Thyroid gland (tissue), 4 donors: Measurements from ENCODE around the gene ADSS1. TPM values are rescaled to one million over a fixed set of nuclear protein-coding genes. Genes with fewer than 3 reads are reported as not detected.
A peak's percentile ranks its signal among the peaks of the same experiment; 100 is the strongest.

Source experiments
- DNase-seq, 2 donors: peaks; one replicate each; pipeline ENCODE4 v3.0.0-alpha.2; 2019
- H3K27ac ChIP-seq, 3 donors: fragments of 200-600 bp; sonication (generic); 1 replicate in 2 of 3; 2 replicates in 1 of 3; pipeline ENCODE4 v1.5.1; 2016 to 2019; ENCODE audit warnings: mild to moderate bottlenecking in 1 of 3, moderate library complexity in 1 of 3
- H3K27me3 ChIP-seq: fragments of 200-600 bp; sonication (generic); one replicate; pipeline ENCODE4 v1.5.1; 2019
- H3K36me3 ChIP-seq, 2 donors: fragments of 200-600 bp; sonication (generic); one replicate each; pipeline ENCODE4 v1.5.1; 2016 to 2019
- H3K4me1 ChIP-seq, 2 donors: fragments of 200-600 bp; sonication (generic); one replicate each; pipeline ENCODE4 v1.5.1; 2017 to 2019
- H3K4me3 ChIP-seq, 3 donors: fragments of 200-600 bp; sonication (generic); replicated peaks in 1 of 3; 1 replicate in 2 of 3; 2 replicates in 1 of 3; pipeline ENCODE4 v1.5.1; 2016; ENCODE audit warnings: mild to moderate bottlenecking in 1 of 3
- H3K9me3 ChIP-seq: fragments of 200-600 bp; sonication (generic); one replicate; pipeline ENCODE4 v1.5.1; 2017
- POLR2A ChIP-seq, 2 donors: fragments of 450-650 bp; IDR thresholded peaks; one replicate each; pipeline ENCODE4 v1.6.1; 2017; ENCODE audit warnings: antibody characterized with exemption in 2 of 2, mild to moderate bottlenecking in 2 of 2, moderate library complexity in 1 of 2
- WGBS, 2 donors: methylation state at CpG; one replicate each; pipeline ENCODE4 v1.1.5; 2017; 5-methylcytosine and 5-hydroxymethylcytosine counted together
- intact Hi-C: fragments of 100-400 bp; cut with DNase I; formaldehyde crosslinking; loops from one replicate; pipeline ENCODE4 v1.15.1; 2023
- total RNA-seq, 4 donors: library from RNA; depleted of rRNA; stranded (reverse); fragments of >200 nt; gene quantifications; one replicate each; pipeline ENCODE4 v1.2.3, GENCODE V29; 2016
- TF ChIP-seq, protein P1 (sequence below), 6 experiments: fragments of 200-600 bp in 3 of 6; fragments of 450-650 bp in 3 of 6; sonication (generic) in 3 of 6; IDR thresholded peaks; one replicate each; pipeline ENCODE4 v1.5.1; 2016 to 2019; ENCODE audit warnings: antibody characterized with exemption in 6 of 6, mild to moderate bottlenecking in 2 of 6, inconsistent platforms in 1 of 6, moderate library complexity in 1 of 6

Gene ADSS1
- total RNA-seq, 4 donors from 2014 or later = 13.6 to 26.2 (median 18.9) TPM

DNA sequence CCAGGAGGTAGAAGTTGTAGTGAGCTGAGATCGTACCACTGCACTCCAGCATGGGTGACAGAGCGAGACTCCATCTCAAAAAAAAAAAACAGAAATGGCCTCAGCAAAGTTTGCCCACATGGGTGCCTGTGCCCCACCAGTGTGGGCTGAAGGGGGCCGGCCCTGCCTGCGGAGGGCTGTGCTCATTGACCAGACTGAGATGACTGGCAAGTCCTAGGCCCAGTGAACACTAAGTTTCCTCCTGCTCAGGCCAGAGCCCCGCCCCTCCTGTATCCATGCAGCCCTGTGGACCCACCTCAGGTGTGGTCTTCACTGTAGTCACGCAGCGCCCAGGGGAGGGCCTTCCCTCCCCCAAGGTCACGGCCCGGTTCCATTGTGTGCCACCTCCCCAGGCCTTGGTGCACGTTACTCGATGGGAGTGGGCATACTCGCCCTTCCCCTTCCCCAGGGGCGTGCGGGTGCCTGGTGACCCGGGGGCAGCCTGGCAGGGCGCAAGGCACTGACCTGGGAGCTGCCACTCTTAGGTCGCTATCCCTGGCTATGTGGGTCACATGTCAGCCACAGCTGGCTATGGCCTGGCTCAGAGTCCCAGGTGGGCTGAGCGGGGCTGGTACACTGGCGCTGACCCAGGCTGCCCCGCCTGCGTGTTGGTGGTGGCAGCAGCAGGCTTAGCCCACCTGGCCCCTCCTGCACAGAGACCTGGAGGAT lies 18.5 kb upstream of the ADSS1 start:
- no peak for DNase-seq
- H3K9me3 ChIP-seq = no peaks in the 10 kb centered on the region
- H3K4me3 ChIP-seq = no peak overlapping the region
- no peaks in the 10 kb centered on the region for H3K27me3 ChIP-seq
- TF ChIP-seq POLR2A (IDR thresholded peaks at IDR 0.05) = no peak
- TF ChIP-seq, protein P1, sequence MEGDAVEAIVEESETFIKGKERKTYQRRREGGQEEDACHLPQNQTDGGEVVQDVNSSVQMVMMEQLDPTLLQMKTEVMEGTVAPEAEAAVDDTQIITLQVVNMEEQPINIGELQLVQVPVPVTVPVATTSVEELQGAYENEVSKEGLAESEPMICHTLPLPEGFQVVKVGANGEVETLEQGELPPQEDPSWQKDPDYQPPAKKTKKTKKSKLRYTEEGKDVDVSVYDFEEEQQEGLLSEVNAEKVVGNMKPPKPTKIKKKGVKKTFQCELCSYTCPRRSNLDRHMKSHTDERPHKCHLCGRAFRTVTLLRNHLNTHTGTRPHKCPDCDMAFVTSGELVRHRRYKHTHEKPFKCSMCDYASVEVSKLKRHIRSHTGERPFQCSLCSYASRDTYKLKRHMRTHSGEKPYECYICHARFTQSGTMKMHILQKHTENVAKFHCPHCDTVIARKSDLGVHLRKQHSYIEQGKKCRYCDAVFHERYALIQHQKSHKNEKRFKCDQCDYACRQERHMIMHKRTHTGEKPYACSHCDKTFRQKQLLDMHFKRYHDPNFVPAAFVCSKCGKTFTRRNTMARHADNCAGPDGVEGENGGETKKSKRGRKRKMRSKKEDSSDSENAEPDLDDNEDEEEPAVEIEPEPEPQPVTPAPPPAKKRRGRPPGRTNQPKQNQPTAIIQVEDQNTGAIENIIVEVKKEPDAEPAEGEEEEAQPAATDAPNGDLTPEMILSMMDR (IDR thresholded peaks at IDR 0.05) = no peak
- no peak overlapping the region for H3K27ac ChIP-seq
- H3K4me1 ChIP-seq = no peaks in the 10 kb centered on the region
- intact Hi-C loops = no loop called here
- H3K36me3 ChIP-seq = peaks cover 9 to 25% of the 10 kb centered on the region in 2 donors
- WGBS, 2 donors = 83 to 88% methylated on average over 5 to 8 of the region's 21 CpGs

DNA sequence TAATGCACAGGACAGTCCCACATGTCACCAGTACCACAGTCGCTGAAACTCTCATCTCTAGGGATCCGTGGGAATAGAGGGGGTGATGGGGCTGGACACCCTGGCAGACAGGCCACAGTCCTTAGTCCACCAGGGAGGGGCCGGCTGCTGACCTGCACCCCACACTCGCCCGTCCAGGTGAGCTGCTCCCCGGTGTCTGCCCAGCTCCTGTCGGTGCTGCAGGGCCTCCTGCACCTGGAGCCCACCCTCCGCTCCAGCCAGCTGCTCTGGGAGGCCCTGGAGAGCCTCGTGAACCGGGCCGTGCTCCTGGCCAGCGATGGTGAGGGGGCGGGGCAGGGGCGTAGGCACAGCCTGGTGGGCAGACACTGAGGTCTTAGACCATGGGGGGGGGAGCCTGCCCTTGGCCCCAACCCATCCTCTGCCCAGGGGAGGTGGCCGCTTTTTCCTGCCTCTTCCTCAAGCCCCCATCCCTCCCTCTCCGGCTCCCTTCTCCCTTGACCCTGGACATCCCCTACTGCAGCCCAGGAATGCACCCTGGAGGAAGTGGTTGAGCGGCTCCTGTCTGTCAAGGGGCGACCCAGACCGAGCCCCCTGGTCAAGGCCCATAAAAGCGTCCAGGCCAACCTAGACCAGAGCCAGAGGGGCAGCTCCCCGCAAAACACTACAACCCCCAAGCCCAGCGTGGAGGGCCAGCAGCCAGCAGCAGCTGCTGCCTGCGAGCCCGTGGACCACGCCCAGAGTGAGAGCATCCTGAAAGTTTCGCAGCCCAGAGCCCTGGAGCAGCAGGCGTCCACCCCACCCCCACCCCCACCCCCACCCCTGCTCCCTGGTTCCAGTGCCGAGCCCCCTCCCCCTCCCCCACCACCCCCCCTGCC lies 17.1 kb upstream of the ADSS1 start:
- no peaks in the 10 kb centered on the region for H3K4me1 ChIP-seq
- no peak for TF ChIP-seq POLR2A (IDR thresholded peaks at IDR 0.05)
- TF ChIP-seq, protein P1 (IDR thresholded peaks at IDR 0.05) = no peak
- intact Hi-C loops = no loop called here
- DNase-seq = no peak
- H3K9me3 ChIP-seq = no peaks in the 10 kb centered on the region
- H3K27ac ChIP-seq = no peak overlapping the region
- H3K36me3 ChIP-seq = peaks cover 22 to 32% of the 10 kb centered on the region in 2 donors
- 74 to 78% methylated on average over 18 of the region's 28 CpGs for WGBS, 2 donors
- H3K4me3 ChIP-seq = no peak overlapping the region
- H3K27me3 ChIP-seq = no peaks in the 10 kb centered on the region

DNA sequence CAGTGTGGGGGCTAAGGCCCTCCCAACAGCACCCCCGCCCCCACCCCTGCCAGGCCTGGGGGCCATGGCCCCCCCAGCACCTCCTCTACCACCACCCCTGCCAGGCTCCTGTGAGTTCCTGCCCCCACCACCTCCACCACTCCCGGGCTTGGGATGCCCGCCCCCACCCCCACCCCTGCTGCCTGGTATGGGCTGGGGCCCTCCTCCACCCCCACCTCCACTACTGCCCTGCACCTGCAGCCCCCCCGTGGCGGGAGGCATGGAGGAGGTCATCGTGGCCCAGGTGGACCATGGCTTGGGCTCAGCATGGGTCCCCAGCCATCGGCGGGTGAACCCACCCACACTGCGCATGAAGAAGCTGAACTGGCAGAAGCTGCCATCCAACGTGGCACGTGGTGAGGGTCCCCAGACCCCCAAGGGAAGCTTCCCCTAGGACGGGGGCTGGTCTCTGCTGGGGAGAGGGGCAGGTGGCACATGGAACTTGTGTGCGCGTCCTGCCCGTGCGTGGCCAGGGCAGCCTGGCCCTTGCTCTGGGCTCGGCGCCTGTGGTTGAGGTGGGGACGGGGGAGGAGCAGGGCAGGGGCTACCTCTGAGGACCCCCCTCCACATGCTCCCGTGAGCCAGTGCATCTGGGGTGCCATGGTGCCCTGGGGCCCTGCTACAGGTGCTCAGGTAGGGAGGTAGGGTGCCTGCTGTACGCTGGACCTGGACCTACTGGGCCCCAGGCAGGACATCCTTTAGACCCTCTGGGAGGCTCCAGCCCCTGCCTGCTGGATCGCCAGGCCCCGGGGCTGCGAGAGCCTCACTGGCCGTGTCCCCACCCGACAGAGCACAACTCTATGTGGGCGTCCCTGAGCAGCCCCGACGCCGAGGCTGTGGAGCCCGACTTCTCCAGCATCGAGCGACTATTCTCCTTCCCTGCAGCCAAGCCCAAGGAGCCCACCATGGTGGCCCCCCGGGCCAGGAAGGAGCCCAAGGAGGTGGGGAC lies 16.1 kb upstream of the ADSS1 start:
- TF ChIP-seq, protein P1 (IDR thresholded peaks at IDR 0.05) = no peak
- TF ChIP-seq POLR2A (IDR thresholded peaks at IDR 0.05) = no peak
- Histone ChIP-seq H3K27ac (no peak overlapping the region), H3K36me3 (peaks cover 28 to 33% of the 10 kb centered on the region in 2 donors), H3K4me3 (no peak overlapping the region), H3K27me3 (no peaks in the 10 kb centered on the region), H3K4me1 (no peaks in the 10 kb centered on the region), H3K9me3 (no peaks in the 10 kb centered on the region)
- intact Hi-C loops = no loop called here
- DNase-seq = no peak
- WGBS, 2 donors = 22 to 52% methylated on average over 3 to 12 of the region's 34 CpGs

DNA sequence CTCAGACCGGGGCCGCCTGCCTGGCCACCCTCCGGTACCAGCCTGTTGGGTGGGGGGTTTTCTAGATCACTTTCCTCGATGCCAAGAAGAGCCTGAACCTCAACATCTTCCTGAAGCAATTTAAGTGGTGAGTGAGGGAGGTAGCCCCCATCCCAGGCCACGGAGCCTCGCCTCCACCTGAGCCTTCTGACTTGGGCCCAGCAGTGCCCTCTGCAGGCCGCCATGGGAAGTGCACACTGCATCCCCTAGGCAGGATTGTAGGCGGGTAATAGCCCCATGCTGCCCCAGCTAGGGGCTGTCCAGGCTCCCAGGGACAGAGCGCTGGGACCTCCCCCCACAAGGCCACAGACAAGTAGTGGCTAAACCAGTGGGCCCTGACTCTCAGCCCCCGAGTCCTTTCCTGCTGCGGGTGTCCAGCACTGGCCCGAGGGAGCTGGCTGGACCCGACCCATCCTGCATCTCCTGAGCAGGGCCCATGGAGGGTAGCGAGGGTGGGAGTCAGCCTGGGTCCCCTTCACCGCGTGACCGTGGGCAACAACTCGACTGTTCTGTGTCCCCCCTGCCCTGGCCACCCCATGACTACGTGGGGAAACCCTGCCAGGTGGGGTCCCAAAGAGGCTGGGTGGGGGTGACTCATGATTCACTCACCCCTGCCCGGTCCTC lies 15.3 kb upstream of the ADSS1 start:
- H3K27ac ChIP-seq = no peak overlapping the region
- H3K4me3 ChIP-seq = no peak overlapping the region
- intact Hi-C loops = loop anchor here (1.0 kb wide), 1 partner anchor 58 kb away; no protein-coding TSS in a partner anchor
- WGBS, 2 donors = 33 to 40% methylated on average over 9 to 12 of the region's 20 CpGs
- H3K4me1 ChIP-seq = no peaks in the 10 kb centered on the region
- no peaks in the 10 kb centered on the region for H3K27me3 ChIP-seq
- TF ChIP-seq, protein P1 (IDR thresholded peaks at IDR 0.05) = peak; percentile 80 to 98 (median 92)
- TF ChIP-seq POLR2A (IDR thresholded peaks at IDR 0.05) = no peak
- peak; percentile 61 to 67 for DNase-seq
- H3K36me3 ChIP-seq = peaks cover 31% of the 10 kb centered on the region in 2 donors
- H3K9me3 ChIP-seq = no peaks in the 10 kb centered on the region
